GM18499 (cell line): ENCODE results near the gene PTPRN2.

Source experiments
- ATAC-seq: cut with Tn5 transposase; IDR thresholded peaks from one replicate; pipeline ENCODE4 v1.9.1; 2021; ENCODE audit warnings: moderate number of reproducible peaks; ENCODE audit not compliant: insufficient read depth, unreplicated experiment

The PTPRN2 gene

GRCh38 chr7:158108646-158109293, 478.9 kb downstream of the PTPRN2 start:
- ATAC-seq: no peak

GRCh38 chr7:158107806-158108205, 479.8 kb downstream of the PTPRN2 start:
- ATAC-seq: no peak

DNA sequence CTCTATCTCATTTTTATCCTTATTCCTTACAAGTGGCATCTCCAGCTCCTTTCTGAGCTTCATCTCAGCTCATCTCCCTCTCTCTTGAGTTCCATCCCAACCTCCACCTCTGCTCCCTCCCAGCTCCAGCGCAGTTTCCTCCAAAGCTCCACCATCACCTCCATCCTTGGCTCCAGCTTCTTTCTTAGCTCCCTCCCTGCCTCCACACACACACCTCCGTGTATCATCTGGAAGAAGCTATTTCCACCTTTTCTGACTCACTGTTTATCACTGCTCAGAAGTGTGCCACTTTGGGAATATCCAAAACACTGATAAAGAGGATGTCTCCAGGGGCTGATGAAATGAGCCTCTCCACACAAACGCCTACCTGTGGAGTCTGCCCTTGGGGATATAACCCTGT, 481.4 kb downstream of the PTPRN2 start:
- no peak for ATAC-seq

DNA sequence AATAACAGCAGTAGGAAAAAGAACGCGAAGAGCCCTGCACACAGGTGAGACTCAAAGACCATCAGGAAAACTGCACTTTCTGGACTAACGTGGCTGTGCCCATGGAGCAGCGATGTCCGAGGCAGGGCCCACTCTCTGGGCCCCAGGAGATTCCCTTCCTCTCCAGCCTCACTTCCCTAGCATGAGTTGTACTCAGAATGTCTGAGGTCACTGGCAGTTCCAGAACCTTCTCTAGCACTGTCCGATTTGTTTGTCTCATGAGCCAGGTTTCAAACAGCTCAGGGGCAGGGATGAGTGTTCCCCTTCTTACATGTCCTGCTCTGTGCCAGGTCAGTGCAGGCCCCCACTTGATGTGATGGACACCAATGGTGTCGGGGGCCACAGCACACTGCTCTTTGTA, 484.2 kb downstream of the PTPRN2 start:
- ATAC-seq: no peak

DNA sequence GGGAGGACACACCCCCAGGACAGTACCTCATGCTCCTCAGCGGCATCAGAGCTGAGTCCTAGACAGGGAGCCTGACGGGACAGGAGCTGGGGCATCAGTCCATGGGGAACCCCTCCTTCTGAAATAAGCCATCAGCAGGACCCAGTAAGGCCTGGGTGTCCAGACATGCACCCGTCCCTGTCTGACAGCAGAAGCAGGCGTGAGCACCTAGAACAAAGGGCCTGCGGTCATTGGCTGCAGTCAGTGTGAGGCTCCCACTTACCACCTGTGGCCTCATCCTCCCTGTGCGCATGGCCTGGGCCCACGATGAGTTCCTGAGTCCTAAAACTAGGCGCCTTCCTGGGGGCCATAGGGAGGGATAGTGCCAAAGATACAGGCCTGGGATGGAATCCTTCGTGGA, 484.7 kb downstream of the PTPRN2 start:
- no peak for ATAC-seq

DNA sequence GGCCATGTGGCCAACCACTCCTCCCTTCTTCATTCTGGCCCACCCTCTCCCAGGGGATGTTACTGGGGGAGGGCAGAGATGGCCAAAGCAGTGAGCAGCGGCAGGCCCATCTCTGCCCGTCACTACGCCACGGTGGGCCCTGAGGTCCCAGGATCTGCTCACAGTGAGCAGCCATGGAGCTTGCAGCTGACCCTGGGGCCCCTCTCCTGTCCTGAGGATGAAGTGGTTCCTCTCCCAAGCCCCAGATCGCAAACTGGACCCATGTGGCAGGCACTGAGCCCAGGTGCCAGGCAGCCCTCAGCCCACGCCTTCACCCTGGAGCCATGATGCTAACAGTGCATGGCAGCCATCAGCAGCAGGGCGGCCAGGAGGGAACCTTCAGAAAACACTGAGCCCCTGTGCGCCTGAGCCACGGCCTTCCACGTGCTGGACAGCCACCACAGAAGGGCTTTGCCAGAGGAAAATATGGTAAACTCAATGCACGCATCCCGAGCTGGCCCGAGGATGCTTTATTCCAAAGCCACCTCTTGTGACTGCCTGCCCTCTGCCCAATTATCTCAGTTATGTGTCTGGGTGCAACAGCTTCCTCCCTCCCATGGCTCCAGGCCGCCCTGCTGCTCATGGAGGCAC, 485.7 kb downstream of the PTPRN2 start:
- no peak for ATAC-seq

DNA sequence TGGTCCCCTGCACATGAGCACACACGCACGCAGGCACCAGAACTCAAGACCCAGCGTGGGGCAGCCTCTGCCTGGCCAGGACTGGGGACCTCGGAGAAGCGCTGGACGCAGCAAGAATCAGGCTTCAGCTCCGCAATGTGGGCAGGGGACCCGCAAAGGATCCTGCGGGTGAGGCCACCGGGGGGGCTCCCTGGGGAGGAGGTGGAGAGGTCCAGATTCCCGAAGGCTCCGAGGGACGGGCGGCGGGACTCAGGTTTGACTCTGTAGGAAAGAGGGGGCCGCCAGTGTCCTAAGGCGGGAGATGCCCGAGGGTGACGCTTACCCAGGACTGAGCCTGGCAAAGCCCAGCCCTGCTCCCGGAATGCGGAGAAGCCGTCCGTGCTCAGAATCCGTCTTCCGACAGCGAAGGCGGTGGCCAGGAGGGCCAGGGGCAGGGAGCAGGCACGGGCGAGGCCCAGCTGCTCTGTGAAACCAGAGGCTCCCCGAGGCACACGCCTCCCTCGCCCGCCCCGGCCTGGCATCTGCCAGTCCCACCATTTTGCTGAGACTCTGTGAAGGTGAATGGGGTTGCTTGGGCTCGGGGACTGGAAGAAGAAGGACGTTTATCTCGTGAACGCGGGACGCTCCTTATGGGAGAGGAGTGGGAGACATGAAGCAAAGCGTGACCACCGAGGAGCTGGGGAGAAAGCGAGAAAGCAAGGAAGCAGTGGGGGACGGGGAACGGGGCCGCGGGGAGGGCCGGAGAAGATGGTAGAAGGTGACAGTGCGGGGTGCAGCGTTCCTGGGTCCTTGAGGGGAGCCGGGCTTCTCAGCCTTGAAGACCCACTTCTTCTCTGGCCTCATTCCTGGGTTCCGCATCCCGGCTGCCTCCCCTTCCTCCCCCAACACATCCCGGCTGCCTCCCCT, 489.2 kb downstream of the PTPRN2 start:
- no peak for ATAC-seq

DNA sequence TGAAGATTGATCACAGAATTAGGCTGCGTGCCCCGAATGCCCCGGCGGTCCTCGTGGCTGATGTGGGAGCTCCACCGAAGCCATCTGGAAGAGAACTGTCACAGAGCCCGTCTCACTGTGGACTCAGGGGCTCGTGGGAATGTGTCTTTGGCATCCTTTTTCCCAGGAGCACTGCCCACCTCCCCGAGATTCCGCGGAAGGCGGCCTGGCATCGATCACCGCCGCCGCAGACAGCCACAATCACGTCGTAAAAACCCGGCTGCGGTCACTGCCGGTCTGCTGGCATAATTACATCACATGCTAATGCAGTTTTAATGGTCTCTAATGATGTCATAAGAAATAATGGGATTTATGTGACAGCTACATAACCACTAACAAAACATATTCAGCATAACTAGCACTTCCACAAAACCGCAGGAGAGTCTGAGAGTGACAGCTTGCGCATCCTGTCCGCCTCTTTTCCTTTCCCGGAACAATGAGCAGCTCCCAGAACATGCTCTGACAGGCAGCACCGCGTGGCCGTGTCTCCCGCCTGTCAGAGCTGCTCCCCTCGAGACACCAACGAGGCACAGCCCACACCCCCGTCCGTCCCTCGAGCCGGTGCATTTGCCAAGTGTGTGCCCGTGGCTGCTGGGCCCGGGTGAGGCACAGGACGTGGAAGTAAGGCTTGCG, 490.0 kb downstream of the PTPRN2 start:
- no peak for ATAC-seq

GRCh38 chr7:158097106-158097452, 490.5 kb downstream of the PTPRN2 start:
- no peak for ATAC-seq

DNA sequence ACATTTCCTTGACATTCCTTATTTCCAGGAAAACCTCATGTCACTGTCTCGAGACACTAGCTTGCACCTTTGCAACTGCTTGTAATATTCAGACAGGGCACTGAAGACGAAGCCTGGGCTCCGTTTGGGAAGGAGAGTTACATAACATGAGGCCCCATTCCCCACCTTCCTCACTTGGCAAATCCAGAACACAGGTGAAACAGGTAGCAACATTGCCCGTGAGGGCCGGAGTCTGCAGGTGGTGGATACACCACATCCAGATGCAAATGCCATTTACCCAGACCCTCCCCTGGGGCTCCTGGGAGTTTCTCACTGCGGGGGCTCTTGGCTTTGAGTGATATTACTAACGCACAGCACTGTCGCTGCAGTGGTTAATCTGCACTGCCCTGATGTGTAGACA, 491.0 kb downstream of the PTPRN2 start:
- no peak for ATAC-seq

DNA sequence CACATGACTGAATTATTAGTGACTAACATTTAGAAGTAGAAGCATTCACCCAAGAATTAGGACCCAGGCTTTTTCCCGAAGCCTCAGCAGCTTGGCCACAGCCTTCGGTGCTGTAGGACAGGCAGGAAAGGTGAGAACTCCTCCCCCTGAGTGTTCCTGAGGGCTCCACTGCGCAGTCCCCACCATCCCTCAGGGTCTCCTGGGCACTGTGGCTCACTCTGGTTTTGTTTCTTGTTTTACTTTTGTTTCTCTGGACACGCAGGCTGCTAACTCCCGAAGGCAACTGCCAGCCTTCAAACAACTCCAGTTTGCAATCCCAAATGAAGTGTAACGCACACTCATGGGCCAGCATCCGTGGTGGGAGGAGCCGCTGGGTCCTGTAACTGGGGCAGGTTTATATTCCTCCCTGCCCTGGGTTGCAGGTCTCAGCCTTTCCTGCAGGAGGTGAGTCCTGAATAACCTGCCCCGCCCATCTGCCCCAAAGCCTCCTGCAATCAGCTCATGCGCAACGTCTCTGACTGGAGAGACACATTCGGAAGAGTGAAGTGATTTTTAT, 492.9 kb downstream of the PTPRN2 start:
- no peak for ATAC-seq

DNA sequence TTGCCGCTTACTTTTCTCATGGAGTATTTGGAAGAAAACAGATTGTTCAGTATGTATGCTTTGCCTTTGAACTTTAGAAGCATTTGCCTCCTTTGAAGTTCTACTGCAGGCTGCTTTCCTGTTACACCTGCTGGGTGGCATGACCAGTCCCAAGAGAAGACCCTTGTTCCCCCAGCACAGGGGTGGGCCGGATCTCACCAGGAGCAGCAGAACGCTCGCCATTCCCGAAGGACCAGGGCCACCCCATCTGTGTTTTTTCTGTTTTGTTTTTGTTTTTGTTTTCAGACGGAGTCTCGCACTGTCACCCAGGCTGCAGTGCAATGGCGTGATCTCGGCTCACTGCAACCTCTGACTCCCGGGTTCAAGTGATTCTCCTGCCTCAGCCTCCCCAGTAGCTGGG, 493.6 kb downstream of the PTPRN2 start:
- ATAC-seq: no peak

DNA sequence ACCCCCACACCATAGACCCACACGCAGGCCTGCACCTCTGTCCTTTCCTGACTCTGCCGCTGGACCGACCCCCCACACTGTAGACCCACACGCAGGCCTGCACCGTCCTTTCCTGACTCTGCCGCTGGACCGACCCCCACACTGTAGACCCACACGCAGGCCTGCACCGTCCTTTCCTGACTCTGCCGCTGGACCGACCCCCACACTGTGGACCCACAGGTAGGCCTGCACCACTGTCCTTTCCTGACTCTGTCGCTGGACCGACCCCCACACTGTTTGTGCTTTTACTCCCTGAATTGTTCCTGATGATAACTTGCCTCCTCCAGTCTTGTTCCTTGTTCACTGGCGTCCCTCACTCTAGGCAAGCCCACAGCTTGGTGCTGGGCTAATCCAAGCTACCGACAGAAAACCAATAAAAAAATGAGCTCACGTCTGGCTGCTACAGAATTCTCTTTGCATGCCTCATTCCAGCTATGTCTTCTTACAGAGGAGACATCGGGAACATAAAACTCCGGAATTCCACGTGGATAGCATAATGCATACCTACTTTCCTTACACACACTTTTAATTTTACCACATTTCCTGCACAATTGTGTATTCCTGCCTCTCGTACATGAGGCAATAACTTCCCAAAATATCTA, 494.3 kb downstream of the PTPRN2 start:
- no peak for ATAC-seq

DNA sequence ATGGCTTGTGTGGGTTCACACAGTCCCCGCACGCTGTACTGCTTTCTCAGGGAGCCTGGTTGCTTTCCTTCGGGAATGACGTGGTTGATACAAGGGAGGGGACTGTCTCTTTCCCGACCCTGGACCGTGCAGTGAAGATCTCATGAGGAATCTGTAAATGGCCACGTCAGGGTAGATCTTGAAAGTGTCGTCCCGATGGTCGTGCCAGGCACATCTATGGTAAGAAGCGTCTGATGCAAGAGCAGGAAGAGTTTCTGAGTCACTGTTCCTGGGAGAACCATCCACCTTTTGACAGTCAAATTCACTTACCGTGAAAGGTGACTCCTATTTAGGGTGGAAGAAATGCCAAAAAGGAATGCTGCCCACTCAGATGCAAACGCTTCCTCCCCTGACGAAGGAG, 500.4 kb downstream of the PTPRN2 start:
- ATAC-seq: no peak

- no peak for ATAC-seq
These were observed 501.6 kb downstream of the PTPRN2 start for GRCh38 chr7:158085741-158086695.

DNA sequence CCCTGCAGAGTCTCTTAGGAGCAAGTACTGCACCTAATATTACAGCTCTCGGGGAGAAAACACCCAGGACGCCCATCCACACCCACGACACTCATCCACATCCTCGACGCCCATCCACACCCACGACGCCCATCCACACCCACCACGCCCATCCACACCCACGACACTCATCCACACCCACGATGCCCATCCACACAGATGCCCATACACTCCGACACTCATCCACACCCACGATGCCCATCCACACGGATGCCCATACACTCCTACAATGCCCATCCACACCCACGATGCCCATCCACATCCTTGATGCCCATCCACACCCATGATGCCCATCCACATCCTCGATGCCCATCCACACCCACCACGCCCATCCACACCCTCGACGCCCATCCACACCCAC, 503.1 kb downstream of the PTPRN2 start:
- no peak for ATAC-seq

- ATAC-seq: no peak
These were observed 503.9 kb downstream of the PTPRN2 start for GRCh38 chr7:158083526-158084310.

GRCh38 chr7:158082761-158083160, 504.9 kb downstream of the PTPRN2 start:
- ATAC-seq: no peak
